Right kidney (tissue), 1 donor: ENCODE results near the gene LMNTD2.

ENCODE experiments used
- DNase-seq: peaks from one replicate; pipeline ENCODE4 v3.0.0-alpha.2; 2016

The LMNTD2 gene

DNA sequence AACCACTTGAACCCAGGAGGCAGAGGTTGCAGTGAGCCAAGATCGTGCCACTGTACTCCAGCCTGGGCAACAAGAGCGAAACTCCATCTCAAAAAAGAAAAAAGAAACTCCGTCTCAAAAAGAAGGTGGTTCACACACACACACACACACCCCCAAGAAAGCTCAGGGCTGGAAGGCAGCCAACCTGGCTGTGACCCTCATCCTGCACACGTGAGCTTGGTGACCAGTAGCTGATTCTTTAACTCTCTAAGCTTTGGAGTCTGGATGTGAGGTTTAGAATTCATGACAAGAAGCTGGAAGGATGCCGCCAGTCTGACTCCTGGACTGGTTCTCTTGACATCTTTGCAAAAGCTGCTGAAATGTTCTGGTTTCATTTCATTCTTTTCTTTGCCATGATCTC lies 51.6 kb downstream of the LMNTD2 start:
- no peak for DNase-seq

GRCh38 chr11:507727-508515 lies 52.6 kb downstream of the LMNTD2 start:
- no peak for DNase-seq

- peak; percentile 96 for DNase-seq
These were observed 53.4 kb downstream of the LMNTD2 start, which contains the start of gene RNH1 for GRCh38 chr11:506995-507726. Gene RNH1, minus strand, starts transcription at chr11:507242. Its CDS starts 5,080 bp downstream, at chr11:502162.

DNA sequence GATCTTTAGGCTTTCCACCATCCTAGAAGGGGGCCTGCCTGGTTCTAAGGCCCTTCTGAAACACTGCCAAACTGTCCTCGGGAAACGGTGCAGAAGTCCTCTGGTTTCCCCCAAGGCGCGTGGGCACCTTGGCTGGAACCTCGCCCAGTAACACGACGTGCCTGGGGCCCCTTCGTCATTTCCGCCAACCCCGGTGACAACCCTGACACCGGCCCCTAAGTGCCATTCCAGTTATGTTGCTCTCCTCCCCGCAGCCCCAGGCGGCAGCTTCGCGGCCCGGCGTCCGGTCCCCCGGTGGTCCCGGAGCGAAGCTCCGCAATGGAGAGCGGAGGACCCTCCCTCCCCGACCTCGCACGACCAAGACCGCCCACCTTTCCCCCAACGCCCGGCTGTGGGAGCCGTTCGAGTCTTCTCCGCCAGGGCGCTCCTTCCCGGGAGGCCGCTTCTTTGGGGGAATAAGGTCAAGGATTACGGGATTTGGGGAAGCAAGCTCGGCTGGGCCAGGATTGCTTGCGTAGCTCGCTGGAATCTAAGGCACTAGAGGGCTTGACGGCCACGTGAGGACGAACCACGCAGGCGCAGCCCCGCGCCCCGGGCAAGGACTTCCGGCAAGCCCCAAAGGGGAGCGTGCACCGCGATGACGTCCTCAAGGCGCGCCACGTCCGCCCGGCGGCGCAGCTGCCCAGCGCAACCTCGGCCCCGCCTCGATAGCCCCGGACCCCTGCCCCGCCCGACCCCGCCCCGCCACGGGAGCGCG lies 54.1 kb downstream of the LMNTD2 start:
- peak; percentile 78 for DNase-seq

DNA sequence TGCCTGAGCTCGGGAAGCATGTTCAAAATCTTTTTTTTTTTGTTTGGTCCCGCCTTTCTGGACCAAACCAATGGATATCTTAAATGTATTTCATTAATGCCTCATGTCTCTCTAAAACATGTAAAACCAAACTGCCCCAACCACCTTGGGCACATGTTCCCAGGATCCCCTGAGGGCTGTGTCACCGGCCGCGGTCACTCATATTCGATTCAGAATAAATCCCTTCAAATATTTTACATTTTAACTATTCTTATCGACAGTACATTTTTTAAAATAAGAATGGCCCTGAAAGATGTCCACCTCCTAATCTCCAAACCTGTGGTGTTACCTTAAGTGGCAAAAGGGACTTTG lies 55.6 kb downstream of the LMNTD2 start:
- DNase-seq: no peak
